GM18499 (cell line): ENCODE measurements around the gene COPS3.
"Not testable (repeated sequence)": the region's sequence is repeated elsewhere in the genome, so short reads cannot be mapped to it uniquely, and the experiment has no call there.

Source experiments
- ATAC-seq: cut with Tn5 transposase; IDR thresholded peaks from one replicate; pipeline ENCODE4 v1.9.1; 2021; ENCODE audit warnings: moderate number of reproducible peaks; ENCODE audit not compliant: insufficient read depth, unreplicated experiment

The COPS3 gene

DNA sequence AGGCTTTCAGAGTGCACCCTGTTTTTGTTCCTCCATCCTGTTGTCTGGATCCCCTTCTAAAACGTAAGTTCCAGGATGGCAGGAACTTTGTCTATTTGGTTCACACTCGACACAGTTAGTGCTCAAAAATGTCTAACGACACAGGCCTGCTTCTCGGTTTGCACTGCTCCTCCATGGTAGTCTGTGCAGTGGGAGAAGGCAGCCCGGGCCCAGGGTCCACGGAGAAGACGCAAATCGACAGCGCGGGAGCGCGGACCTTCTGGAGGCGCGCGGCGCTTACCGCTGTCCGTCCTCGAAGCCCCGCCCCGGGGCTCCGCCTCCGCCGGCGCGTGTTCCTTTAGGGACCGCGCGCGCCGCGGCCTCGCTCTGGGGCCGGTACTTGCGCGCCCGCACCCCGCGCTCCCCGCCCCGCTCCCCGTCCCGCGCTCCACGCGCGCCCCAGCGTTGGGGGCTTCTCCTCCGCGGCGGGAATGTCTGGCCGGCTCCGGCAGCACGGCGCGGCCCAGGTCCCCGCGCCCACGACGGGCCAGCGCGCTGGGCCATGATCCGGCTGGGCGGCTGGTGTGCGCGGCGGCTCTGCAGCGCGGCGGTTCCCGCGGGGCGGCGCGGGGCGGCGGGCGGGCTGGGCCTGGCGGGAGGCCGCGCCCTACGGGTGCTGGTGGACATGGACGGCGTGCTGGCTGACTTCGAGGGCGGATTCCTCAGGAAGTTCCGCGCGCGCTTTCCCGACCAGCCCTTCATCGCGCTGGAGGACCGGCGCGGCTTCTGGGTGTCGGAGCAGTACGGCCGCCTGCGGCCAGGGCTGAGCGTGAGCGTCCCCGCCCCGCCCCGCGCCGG, 22.2 kb upstream of the COPS3 start, which contains the start of gene NT5M:
TSS of gene NT5M (plus strand) at position 364 of the 837 bp plus-strand sequence. CDS start at position 542, 178 bp downstream.
- no peak for ATAC-seq

- ATAC-seq = not testable (repeated sequence)
These were observed 20.6 kb upstream of the COPS3 start for GRCh38 chr17:17301659-17302058.

- ATAC-seq = no peak
These were observed 19.9 kb upstream of the COPS3 start for GRCh38 chr17:17300624-17301568.

DNA sequence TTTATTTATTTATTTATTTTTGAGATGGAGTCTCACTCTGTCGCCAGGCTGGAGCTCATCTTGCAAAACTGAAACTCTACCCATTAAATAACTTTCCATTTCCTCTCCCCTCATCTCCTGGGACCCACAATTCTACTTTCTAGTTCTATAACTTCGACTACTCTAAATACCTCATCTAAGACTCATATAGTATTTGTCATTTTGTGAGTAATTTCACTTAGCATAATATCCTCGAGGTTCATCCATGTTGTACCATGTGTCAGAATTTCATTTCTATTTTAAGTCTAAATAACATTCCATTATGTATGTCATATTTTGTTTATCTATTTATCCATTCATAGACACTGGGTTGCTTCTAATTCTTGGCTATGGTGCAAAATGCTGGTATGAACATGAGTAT, 17.1 kb upstream of the COPS3 start:
- no peak for ATAC-seq

DNA sequence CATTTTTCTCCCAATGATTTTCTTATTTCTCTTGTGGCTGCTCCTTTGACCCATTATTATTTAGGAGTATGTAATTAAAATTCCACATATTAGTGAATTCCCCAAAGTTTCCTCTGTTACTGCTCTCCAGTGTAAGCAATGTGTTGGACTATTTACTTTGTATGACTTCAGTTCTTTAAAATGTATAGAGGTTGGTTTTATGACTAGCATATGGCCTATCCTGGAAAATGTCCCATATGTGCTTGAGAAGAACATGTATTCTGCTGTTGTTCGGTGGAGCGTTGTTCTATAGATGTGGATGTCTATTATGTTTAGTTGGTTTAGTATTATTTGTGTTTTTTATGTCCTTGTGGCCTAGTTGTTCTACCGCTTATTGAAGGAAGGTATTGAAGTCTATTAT, 16.2 kb upstream of the COPS3 start:
- ATAC-seq = no peak

DNA sequence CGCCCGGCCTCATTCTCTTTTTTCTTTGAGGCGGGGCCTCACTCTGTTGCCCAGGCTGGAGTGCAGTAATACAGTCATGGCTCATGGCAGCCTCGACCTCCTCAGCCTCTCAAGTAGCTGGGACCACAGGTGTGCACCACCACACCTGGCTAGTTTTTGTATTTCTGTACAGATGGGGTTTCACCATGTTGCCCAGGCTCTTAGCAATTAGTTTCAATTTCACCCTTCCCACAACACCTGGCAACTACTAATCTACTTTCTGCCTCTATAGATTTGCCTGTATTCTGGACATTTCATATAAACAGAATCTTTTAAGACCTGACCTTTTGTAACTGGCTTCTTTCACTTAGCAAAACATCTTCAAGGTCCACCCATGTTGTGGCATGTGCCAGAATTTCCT, 14.1 kb upstream of the COPS3 start:
- no peak for ATAC-seq

GRCh38 chr17:17289701-17290100, 8.7 kb upstream of the COPS3 start:
- no peak for ATAC-seq

DNA sequence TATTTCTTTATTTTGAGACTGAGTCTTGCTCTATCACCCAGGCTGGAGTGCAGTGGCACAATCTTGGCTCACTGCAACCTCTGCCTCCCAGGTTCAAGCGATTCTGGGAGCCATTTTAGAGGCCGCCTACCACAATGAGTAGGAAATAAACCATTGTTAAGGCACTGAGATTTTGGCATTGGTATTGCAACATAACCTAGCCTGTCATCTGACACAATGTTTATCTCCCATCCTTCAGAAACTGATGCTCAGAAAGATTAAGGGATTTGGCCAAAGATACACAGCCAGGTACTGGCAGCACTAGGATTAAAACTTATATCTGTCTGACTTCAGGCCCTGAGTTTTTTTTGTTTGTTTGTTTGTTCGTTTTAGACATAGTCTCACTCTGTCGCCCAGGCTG, 8.0 kb upstream of the COPS3 start:
- ATAC-seq = no peak

GRCh38 chr17:17285951-17286350, 4.9 kb upstream of the COPS3 start:
- ATAC-seq = no peak

GRCh38 chr17:17279316-17279715, 1.7 kb downstream of the COPS3 start:
- ATAC-seq = no peak

- ATAC-seq = not testable (repeated sequence)
These were observed 3.6 kb downstream of the COPS3 start for GRCh38 chr17:17277431-17277830.

DNA sequence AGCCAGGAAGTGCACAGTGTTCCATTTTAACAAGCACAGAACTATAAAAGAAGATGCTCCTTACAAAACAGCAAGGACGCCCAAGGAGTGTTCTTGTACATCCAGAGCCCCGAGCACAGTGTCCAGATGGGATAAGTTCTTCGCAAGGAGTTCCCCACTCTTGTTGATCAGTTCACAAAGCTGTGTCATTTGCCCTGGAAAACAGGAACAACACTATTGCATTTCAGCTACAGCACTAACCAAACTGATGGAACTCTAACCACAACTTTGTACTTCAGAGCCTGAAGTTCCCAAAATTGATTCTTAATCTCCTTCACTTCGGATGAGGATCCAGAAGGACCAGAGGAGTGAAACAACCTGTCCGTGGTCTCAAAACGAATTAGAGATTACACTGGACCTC, 5.1 kb downstream of the COPS3 start:
- ATAC-seq = no peak

GRCh38 chr17:17269926-17270773, 10.9 kb downstream of the COPS3 start:
- no peak for ATAC-seq

DNA sequence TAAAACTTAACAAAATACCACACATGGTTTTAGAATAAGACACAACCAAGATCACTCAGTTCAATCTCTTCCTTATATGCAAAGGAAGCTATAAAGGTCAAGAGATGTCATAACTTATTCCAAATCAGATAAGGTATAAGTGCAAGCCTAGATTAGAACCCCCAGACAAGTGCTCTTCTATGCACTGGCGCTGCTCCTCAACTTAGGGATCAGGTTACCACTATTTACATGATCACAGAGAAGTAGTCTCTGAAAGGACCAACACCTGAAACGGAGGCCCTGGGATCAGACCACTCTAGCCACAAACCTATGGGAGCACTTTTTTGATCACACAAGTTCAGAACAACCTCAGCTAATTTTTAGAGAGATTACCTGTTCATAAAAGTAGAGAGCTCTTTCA, 16.6 kb downstream of the COPS3 start:
- no peak for ATAC-seq

DNA sequence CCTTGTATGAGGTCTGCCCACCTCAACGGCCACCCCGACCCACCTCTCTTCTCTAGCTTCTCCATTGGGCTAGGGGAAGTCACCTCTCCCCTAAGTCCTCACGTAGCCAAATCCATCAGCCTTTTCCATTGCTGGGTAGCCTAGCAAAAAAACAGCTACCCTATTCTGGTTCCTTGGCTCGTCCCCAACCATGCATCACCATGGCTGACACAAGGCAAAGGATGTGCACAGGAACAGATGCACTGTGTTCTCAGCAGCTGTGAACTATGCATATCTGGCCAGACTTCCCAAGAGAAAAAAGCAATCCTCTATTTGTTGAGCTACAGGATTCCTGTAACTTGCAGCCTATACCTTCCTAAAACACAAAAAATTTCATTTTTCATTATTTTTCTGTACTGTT, 22.0 kb downstream of the COPS3 start:
- no peak for ATAC-seq

DNA sequence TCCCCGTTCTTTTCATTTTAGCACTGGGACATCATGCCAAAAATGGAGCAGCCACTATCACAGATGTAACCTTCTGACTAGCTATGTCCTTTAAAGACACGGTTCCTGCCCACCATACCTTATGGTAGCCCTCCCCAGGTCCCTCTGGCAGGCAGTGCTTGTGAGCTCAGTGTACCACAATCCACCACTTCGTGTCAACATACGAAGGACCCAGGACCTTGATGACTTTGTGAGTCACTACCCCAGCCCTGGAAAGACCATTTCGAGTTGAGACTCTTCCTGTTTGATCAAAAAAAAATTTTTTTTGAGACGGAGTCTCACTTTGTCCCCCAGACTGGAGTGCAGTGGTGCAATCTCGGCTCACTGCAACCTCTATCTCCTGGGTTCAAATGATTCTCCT, 23.0 kb downstream of the COPS3 start:
- no peak for ATAC-seq

GRCh38 chr17:17256316-17256715, 24.7 kb downstream of the COPS3 start:
- ATAC-seq = no peak

- not testable (repeated sequence) for ATAC-seq
These were observed 25.4 kb downstream of the COPS3 start for GRCh38 chr17:17255689-17256088.

DNA sequence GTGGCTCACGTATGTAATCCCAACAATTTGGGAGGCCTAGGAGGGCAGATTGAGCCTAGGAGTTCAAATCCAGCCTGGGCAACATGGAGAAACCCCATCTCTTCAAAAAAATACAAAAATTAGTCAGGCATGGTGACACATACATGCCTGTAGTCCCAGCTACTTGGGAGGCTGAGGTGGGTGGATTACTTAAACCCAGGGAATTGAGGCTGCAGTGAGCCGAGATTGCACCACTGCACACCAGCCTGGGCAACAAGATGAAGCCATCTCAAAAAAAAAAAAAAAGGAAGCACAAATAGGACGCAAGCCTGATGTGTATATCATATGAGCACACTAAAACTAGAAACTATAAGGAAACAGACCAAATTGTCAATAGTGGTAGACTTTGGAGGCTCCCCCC, 27.0 kb downstream of the COPS3 start:
- no peak for ATAC-seq

DNA sequence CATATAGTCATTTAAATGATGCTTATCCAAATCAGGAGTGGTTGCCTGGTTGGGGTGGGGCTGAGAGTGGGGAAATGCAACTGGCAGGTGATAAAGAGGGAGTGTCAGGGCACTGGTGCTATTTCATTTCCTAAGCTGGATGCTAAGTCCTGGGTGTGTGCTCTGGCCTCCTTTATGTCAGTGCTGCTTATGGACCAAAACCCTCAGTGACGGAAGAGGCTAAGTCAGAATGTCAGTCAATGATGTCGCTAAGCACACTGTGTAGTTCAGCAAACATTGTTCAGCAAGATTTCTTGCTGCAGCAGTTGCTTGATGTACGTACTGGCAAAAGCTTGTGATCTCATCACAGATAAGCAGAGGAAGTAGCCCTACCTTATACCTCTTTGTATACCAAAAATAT, 27.6 kb downstream of the COPS3 start:
- ATAC-seq = no peak
